BE2C (cell line): Measurements from ENCODE around the gene KLHDC7B.

ENCODE experiments used
- DNase-seq: peaks from one replicate; pipeline ENCODE4 v3.0.0-alpha.2; 2020
- H3K27me3 ChIP-seq: fragments of 250-450 bp; sonication (Bioruptor Pico); 2 replicates; pipeline ENCODE4 v1.5.1; 2020; ENCODE audit warnings: mild to moderate bottlenecking
- H3K36me3 ChIP-seq: fragments of 250-450 bp; sonication (Bioruptor Pico); 2 replicates; pipeline ENCODE4 v1.5.1; 2020; ENCODE audit warnings: mild to moderate bottlenecking
- H3K4me1 ChIP-seq: fragments of 250-450 bp; sonication (Bioruptor Pico); 2 replicates; pipeline ENCODE4 v1.5.1; 2020
- H3K4me3 ChIP-seq: 2 replicates; pipeline ENCODE4 v1.5.1; 2011; ENCODE audit warnings: low read depth, low read length
- H3K9me3 ChIP-seq: fragments of 250-450 bp; sonication (Bioruptor Pico); 2 replicates; pipeline ENCODE4 v1.5.1; 2020
- CTCF ChIP-seq: IDR thresholded peaks from 2 replicates; pipeline ENCODE4 v1.5.1; 2012; ENCODE audit warnings: mild to moderate bottlenecking, low read depth, low read length

Gene KLHDC7B

GRCh38 chr22:50585238-50585637 is 39.5 kb downstream of the KLHDC7B start:
- H3K9me3 ChIP-seq: no peaks in the 10 kb centered on the region
- H3K4me1 ChIP-seq: no peaks in the 10 kb centered on the region
- no peak overlapping the region for H3K4me3 ChIP-seq
- no peak for DNase-seq
- H3K27me3 ChIP-seq: peaks cover 15% of the 10 kb centered on the region
- H3K36me3 ChIP-seq: 0 out of 2 replicates have a peak, but pooled peaks cover 3% of the 10 kb centered on the region
- no peak for TF ChIP-seq CTCF

GRCh38 chr22:50585781-50586180 is 40.1 kb downstream of the KLHDC7B start:
- DNase-seq: no peak
- Histone ChIP-seq H3K27me3 (peaks cover 17% of the 10 kb centered on the region), H3K9me3 (no peaks in the 10 kb centered on the region), H3K36me3 (0 out of 2 replicates have a peak, but pooled peaks cover 3% of the 10 kb centered on the region), H3K4me3 (no peak overlapping the region), H3K4me1 (no peaks in the 10 kb centered on the region)
- no peak for TF ChIP-seq CTCF

- TF ChIP-seq CTCF: no peak
- Histone ChIP-seq H3K36me3 (no peaks in the 10 kb centered on the region), H3K4me3 (no peak overlapping the region), H3K9me3 (no peaks in the 10 kb centered on the region), H3K4me1 (no peaks in the 10 kb centered on the region), H3K27me3 (peaks cover 20% of the 10 kb centered on the region)
- DNase-seq: no peak
These were observed 40.7 kb downstream of the KLHDC7B start for GRCh38 chr22:50586416-50586815.

- no peak for TF ChIP-seq CTCF
- Histone ChIP-seq H3K27me3 (peaks cover 20% of the 10 kb centered on the region), H3K9me3 (no peaks in the 10 kb centered on the region), H3K4me3 (no peak overlapping the region), H3K36me3 (no peaks in the 10 kb centered on the region), H3K4me1 (no peaks in the 10 kb centered on the region)
- no peak for DNase-seq
These were observed 41.7 kb downstream of the KLHDC7B start for GRCh38 chr22:50587407-50587806.

GRCh38 chr22:50595189-50595588 is 49.5 kb downstream of the KLHDC7B start:
- Histone ChIP-seq H3K36me3 (no peaks in the 10 kb centered on the region), H3K27me3 (peaks cover 5% of the 10 kb centered on the region; the same call in 1 of the 2 replicates), H3K9me3 (no peaks in the 10 kb centered on the region), H3K4me1 (no peaks in the 10 kb centered on the region), H3K4me3 (no peak overlapping the region)
- DNase-seq: no peak
- TF ChIP-seq CTCF: no peak

- no peaks in the 10 kb centered on the region for H3K27me3 ChIP-seq
- peaks cover 3% of the 10 kb centered on the region; the same call in 1 of the 2 replicates for H3K36me3 ChIP-seq
- H3K4me1 ChIP-seq: peaks cover 6% of the 10 kb centered on the region
- no peak for DNase-seq
- no peaks in the 10 kb centered on the region for H3K9me3 ChIP-seq
- no peak for TF ChIP-seq CTCF
- no peak overlapping the region for H3K4me3 ChIP-seq
These were observed 51.4 kb downstream of the KLHDC7B start for GRCh38 chr22:50597097-50597496.
